Activated CD8-positive, alpha-beta T cell treated with anti-CD3 and anti-CD28 coated beads, Interleukin-2, amount 10 ng/mL, durations not matched to agents 7 days and 5 days (primary cell): Measurements from ENCODE around the gene KCNJ15. TPM values are rescaled to one million over a fixed set of nuclear protein-coding genes. Genes with fewer than 3 reads are reported as not detected.

ENCODE experiments used
- ATAC-seq: fragments of 150-1000 bp; cut with Tn5 transposase; one replicate; pipeline ENCODE4 v1.10.0; 2021; ENCODE audit warnings: moderate library complexity
- CTCF ChIA-PET: fragments of 350-600 bp; sonication (Branson Sonifier 250); formaldehyde crosslinking; loops from one replicate; lab custom pipeline; 2021; ENCODE audit warnings: antibody characterized with exemption; lab: Charles Lee
- POLR2A ChIA-PET: fragments of 350-600 bp; sonication (Branson Sonifier 250); formaldehyde crosslinking; loops from one replicate; lab custom pipeline; 2021; ENCODE audit warnings: antibody characterized with exemption; lab: Charles Lee
- DNase-seq: peaks from one replicate; pipeline ENCODE4 v3.0.0-alpha.2; 2020
- H3K27ac Mint-ChIP-seq: one replicate; pipeline ENCODE4 v1.8.0; 2021; ENCODE audit warnings: mild to moderate bottlenecking, mixed read lengths
- H3K27me3 Mint-ChIP-seq: one replicate; pipeline ENCODE4 v1.8.0; 2021; ENCODE audit warnings: low read depth, mixed read lengths
- H3K36me3 Mint-ChIP-seq: one replicate; pipeline ENCODE4 v1.8.0; 2021; ENCODE audit warnings: low read depth, mixed read lengths
- H3K4me1 Mint-ChIP-seq: one replicate; pipeline ENCODE4 v1.8.0; 2021; ENCODE audit warnings: low read depth, mixed read lengths
- H3K4me3 Mint-ChIP-seq: one replicate; pipeline ENCODE4 v1.8.0; 2021; ENCODE audit warnings: mild to moderate bottlenecking, mixed read lengths
- H3K9me3 Mint-ChIP-seq: one replicate; pipeline ENCODE4 v1.8.0; 2022; ENCODE audit warnings: mixed read lengths; ENCODE audit not compliant: insufficient read depth
- total RNA-seq, 2 experiments: library from RNA; stranded (reverse); gene quantifications; one replicate each; pipeline ENCODE4 v1.2.3, GENCODE V29; 2021

Gene KCNJ15
- total RNA-seq, 2 experiments from 2014 or later: not detected

DNA sequence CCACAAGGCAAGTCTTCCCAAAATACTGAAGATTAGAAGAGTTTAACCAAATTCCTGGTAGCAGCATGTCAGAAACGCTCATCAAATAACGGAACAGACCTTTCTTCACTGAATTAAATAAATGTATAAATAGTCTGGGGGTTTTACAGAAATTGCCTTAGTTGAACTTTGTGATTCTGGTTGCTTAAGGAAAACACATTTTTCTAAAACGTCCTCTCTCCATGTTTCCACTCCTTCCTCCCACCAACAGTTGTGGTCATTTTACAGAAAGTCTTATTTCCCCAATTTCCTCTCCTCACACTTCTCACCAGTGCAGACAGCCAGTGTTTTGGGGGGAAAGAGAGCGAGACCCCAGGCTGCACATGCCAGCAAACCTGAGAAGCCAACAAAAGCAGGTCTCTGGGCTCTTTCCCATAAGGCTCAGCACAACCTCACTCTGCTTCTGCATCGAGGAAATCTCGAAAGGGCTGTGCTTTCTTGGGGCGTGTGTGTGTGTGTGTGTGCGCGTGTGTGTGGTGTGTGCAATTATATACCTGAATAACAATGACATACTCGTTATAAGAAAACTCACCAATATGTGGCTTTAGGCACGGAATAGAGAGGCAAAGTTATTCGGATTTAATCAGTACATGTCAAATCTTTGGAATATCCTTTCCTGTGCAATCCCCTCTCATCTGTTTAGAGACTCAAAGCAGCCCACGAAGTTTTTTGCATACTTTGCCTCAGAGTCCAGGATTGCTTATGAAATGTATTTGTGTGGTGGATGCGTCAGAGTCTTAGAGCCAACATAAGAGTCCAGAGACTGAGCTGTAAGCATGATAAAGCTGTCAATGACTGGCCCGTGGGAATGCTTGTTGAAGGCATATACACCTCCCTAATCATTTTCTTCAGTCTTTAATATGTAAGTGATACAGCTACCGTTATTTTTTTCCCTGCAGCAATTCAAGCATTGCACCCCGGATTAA is 2.0 kb downstream of the KCNJ15 start:
- H3K4me1 Mint-ChIP-seq: no peaks in the 10 kb centered on the region
- no peak overlapping the region for H3K27ac Mint-ChIP-seq
- H3K36me3 Mint-ChIP-seq: no peaks in the 10 kb centered on the region
- no peaks in the 10 kb centered on the region for H3K9me3 Mint-ChIP-seq
- DNase-seq: no peak
- H3K4me3 Mint-ChIP-seq: no peak overlapping the region
- ChIA-PET POLR2A (no interaction called here), CTCF (no interaction called here)
- no peak for ATAC-seq
- H3K27me3 Mint-ChIP-seq: peaks cover 20% of the 10 kb centered on the region

- DNase-seq (no peak), ATAC-seq (no peak)
- Mint-ChIP-seq H3K36me3 (no peaks in the 10 kb centered on the region), H3K27me3 (peaks cover 14% of the 10 kb centered on the region), H3K4me1 (no peaks in the 10 kb centered on the region), H3K27ac (no peak overlapping the region), H3K9me3 (no peaks in the 10 kb centered on the region), H3K4me3 (no peak overlapping the region)
- CTCF ChIA-PET: no interaction called here
- POLR2A ChIA-PET: no interaction called here
Measured at GRCh38 chr21:38259665-38260064, 2.9 kb downstream of the KCNJ15 start.

DNA sequence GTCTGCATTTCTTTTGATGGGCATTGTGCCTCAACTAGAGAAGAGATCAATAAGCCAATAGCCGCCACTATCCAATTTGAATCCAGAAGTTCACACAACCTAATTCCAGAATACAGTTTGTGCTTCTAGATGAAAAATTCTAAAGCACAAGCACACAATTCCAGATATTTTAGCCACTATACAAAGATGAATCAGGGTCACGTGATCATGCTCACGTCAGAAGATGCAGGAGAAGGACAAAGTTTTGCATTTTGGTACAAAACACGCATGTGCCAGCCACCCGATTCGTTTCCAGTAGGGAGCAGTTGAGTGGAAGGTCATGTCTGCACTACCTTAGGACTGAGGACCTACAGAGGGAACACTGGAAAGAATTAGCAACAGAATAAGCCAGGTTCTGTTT is 3.6 kb downstream of the KCNJ15 start:
- CTCF ChIA-PET: no interaction called here
- Mint-ChIP-seq H3K4me3 (no peak overlapping the region), H3K36me3 (no peaks in the 10 kb centered on the region), H3K4me1 (no peaks in the 10 kb centered on the region), H3K9me3 (no peaks in the 10 kb centered on the region), H3K27ac (no peak overlapping the region), H3K27me3 (peaks cover 14% of the 10 kb centered on the region)
- DNase-seq (no peak), ATAC-seq (no peak)
- POLR2A ChIA-PET: no interaction called here

GRCh38 chr21:38261851-38262250 is 5.1 kb downstream of the KCNJ15 start:
- POLR2A ChIA-PET: no interaction called here
- H3K27ac Mint-ChIP-seq: no peak overlapping the region
- H3K27me3 Mint-ChIP-seq: peaks cover 13% of the 10 kb centered on the region
- H3K9me3 Mint-ChIP-seq: no peaks in the 10 kb centered on the region
- no peaks in the 10 kb centered on the region for H3K36me3 Mint-ChIP-seq
- H3K4me3 Mint-ChIP-seq: no peak overlapping the region
- CTCF ChIA-PET: no interaction called here
- DNase-seq: no peak
- no peak for ATAC-seq
- no peaks in the 10 kb centered on the region for H3K4me1 Mint-ChIP-seq

DNA sequence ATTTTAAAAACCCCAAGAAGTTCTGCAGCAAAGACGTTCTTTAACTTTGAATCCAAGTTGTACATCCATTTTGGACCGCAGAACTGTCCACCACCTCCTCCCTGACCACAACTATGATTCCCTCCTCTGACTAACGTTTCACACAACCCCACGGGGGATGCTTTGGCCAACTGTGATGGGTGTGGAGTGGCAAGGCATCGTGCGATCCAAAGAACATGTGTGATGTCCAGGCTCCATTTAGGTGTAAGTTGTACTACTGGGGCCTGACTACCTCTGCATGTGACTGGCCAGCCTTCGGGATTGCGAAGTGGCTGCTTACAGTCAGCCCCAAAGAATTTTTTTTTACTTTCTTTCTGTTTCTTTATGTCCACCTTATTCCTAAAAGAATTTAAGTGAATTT is 6.7 kb downstream of the KCNJ15 start:
- no peak for DNase-seq
- Mint-ChIP-seq H3K4me1 (no peaks in the 10 kb centered on the region), H3K27ac (no peak overlapping the region), H3K27me3 (peaks cover 6% of the 10 kb centered on the region), H3K4me3 (no peak overlapping the region), H3K9me3 (no peaks in the 10 kb centered on the region), H3K36me3 (no peaks in the 10 kb centered on the region)
- CTCF ChIA-PET: no interaction called here
- POLR2A ChIA-PET: no interaction called here
- ATAC-seq: no peak

DNA sequence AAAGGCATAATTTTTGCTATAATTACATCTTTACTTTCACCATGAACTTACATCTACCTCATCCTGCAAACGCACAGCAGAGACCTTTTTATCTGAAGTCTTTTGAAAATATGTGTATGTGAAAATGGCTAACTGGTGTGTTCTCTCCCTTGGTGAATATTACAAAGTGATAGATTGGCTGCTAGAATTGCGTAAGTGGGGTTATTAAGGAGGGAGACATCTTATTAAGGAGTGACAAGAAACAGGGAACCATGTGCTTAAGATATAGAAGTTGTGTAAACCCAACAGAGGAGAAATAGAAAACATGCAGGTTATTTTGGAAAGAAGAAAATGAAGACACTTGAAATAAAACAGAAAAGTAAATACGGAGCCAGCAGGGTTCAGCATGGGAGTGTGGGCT is 7.8 kb downstream of the KCNJ15 start:
- ChIA-PET POLR2A (no interaction called here), CTCF (no interaction called here)
- no peaks in the 10 kb centered on the region for H3K36me3 Mint-ChIP-seq
- no peaks in the 10 kb centered on the region for H3K9me3 Mint-ChIP-seq
- H3K27me3 Mint-ChIP-seq: no peaks in the 10 kb centered on the region
- no peak for ATAC-seq
- no peak overlapping the region for H3K27ac Mint-ChIP-seq
- DNase-seq: no peak
- no peaks in the 10 kb centered on the region for H3K4me1 Mint-ChIP-seq
- no peak overlapping the region for H3K4me3 Mint-ChIP-seq

GRCh38 chr21:38265166-38265565 is 8.4 kb downstream of the KCNJ15 start:
- no peak for ATAC-seq
- ChIA-PET CTCF (no interaction called here), POLR2A (no interaction called here)
- Mint-ChIP-seq H3K4me1 (no peaks in the 10 kb centered on the region), H3K27me3 (no peaks in the 10 kb centered on the region), H3K9me3 (no peaks in the 10 kb centered on the region), H3K4me3 (no peak overlapping the region), H3K27ac (no peak overlapping the region), H3K36me3 (no peaks in the 10 kb centered on the region)
- no peak for DNase-seq

DNA sequence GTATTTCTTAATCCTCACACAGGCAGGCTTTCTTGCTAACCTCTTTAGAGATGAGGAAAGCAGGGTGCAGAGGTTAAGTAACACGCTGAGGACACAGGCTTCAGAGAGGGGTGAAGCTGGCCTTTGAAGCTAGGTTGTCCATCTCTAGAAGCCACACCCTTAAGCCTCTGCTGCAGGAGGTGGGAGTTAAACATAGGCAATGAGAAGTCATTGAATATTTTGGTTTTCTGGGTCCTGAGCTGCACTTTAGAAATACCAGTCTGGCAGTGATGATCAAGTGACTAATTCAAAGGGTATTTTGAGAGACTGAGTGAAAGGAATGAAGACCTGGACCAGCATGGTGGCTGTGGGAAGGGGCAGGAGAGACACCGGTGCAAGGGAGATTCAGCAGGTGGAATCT is 9.9 kb downstream of the KCNJ15 start:
- Mint-ChIP-seq H3K27me3 (no peaks in the 10 kb centered on the region), H3K36me3 (no peaks in the 10 kb centered on the region), H3K4me1 (no peaks in the 10 kb centered on the region), H3K27ac (no peak overlapping the region), H3K9me3 (no peaks in the 10 kb centered on the region), H3K4me3 (no peak overlapping the region)
- POLR2A ChIA-PET: no interaction called here
- CTCF ChIA-PET: no interaction called here
- DNase-seq: no peak
- no peak for ATAC-seq

- ChIA-PET POLR2A (no interaction called here), CTCF (no interaction called here)
- Mint-ChIP-seq H3K27me3 (no peaks in the 10 kb centered on the region), H3K4me3 (no peak overlapping the region), H3K27ac (no peak overlapping the region), H3K9me3 (no peaks in the 10 kb centered on the region), H3K36me3 (no peaks in the 10 kb centered on the region), H3K4me1 (no peaks in the 10 kb centered on the region)
- ATAC-seq: no peak
- no peak for DNase-seq
Measured at GRCh38 chr21:38267136-38267755, 10.5 kb downstream of the KCNJ15 start.

DNA sequence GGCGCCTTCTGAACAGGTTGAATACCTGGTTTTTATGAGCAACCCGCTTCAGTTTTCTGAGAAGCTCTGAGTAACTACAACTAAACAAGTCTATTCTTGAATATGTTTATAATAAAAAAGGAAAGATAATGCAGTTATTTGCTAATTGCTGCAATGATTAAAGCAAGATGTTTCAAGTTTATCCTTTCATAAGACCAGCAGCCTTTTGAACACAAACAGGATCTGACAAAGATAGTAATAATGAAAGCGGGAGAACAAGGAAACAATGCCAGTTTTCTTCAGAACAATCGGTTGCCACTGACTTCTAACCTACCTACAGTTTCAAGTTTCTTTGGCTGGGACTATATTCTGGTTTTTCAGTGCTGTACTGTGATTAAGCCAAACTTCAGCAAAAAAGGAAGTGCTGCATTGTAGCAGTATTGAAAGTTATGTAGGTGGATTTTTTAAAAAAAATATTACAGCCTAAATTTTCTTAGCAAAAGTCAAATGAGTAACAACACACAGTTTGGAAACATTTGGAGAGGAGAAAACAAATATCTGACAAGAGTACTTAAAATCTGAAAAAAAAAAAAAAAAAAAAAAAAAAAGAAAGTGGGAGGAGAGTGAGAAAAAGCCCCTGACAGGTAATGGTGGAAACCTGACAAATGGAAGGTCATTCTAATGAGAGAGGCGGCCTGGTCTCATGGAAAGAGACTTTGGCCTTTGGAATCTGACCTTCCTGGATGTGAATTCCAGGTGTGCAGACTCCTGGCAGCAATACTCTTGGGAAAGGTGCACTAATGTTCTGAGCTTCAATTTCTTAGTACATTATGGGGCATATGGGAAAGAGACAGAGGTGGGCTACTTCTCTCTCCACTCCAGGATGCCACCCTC is 11.4 kb downstream of the KCNJ15 start:
- ATAC-seq (no peak), DNase-seq (no peak)
- ChIA-PET POLR2A (no interaction called here), CTCF (interaction anchor here (1.5 kb wide), 1 partner anchor 49 kb away, joined by 3 read pairs; no protein-coding TSS in a partner anchor)
- no peaks in the 10 kb centered on the region for H3K4me1 Mint-ChIP-seq
- H3K4me3 Mint-ChIP-seq: no peak overlapping the region
- H3K27ac Mint-ChIP-seq: no peak overlapping the region
- no peaks in the 10 kb centered on the region for H3K27me3 Mint-ChIP-seq
- no peaks in the 10 kb centered on the region for H3K9me3 Mint-ChIP-seq
- H3K36me3 Mint-ChIP-seq: no peaks in the 10 kb centered on the region

- no peak overlapping the region for H3K4me3 Mint-ChIP-seq
- no peaks in the 10 kb centered on the region for H3K9me3 Mint-ChIP-seq
- H3K4me1 Mint-ChIP-seq: no peaks in the 10 kb centered on the region
- H3K36me3 Mint-ChIP-seq: no peaks in the 10 kb centered on the region
- H3K27ac Mint-ChIP-seq: no peak overlapping the region
- no peak for ATAC-seq
- DNase-seq: no peak
- CTCF ChIA-PET: interaction anchor here (1.5 kb wide), 1 partner anchor 50 kb away, joined by 3 read pairs; no protein-coding TSS in a partner anchor
- POLR2A ChIA-PET: no interaction called here
- H3K27me3 Mint-ChIP-seq: no peaks in the 10 kb centered on the region
Measured at GRCh38 chr21:38268864-38269575, 12.2 kb downstream of the KCNJ15 start.
